NCI-H526 treated with DMSO at 0.1 percent for 48 hours (cell line): ENCODE results near the gene PDE4C.

ENCODE experiments used
- DNase-seq: peaks from one replicate; lab custom pipeline; 2025; lab: John Stamatoyannopoulos, UW

PDE4C gene

DNA sequence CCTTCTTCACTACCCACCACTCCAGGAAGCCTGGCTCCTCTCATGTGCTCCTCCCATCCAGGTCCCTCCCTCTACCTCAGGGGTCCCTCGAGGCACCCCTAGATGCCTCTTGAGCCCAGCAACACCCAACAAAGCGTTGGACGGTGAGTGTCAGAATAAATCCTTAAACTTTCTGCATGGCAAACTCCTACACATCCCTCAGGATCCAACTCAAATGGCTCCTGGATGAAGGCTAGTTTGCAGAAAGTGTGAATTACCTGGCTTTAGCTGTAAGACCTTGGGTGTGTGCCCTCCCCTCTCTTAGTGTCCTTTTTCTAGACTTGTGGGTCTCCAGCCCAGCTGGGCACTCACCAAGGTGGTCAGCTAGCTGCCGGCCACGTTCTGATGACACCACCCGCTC is 27.9 kb downstream of the PDE4C start:
- DNase-seq: no peak

DNA sequence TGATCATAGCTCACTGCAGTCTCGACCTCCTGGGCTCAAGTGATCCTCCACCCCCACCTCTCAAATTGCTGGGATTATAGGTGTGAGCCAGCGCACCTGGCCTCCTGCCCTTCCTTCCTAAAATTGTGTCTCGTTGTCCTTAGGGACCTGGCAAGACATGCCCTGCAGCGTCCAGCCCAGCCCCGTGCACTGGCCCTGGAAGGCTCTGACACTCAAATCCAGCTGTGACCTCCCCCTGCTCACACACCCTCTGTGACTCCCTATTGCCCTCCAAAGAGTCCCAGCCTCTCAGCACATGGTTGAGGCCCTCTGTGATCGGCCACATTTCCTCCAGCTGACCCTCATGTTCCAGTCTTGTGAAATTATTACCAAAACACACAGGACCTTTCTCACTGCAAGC is 28.3 kb downstream of the PDE4C start:
- DNase-seq: no peak

DNA sequence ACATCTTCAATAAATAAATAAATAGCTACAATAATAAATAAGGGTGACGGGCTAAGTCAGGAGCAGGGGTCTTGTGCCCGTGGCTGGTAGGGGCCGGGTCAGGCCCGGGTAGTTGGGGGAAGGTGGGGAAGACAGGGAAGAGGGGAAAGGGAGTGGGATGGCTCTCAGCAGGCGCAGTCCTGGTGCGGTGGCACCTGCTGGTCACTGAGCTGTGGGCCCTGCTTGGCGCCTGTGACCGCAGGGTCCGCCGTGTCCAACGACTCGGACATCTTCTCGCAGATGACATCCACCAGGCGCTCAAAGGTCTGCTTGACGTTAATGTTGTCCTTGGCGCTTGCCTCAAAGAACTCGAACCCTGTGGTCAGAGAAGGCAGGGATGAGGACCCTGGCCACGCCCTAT is 28.9 kb downstream of the PDE4C start:
- no peak for DNase-seq

DNA sequence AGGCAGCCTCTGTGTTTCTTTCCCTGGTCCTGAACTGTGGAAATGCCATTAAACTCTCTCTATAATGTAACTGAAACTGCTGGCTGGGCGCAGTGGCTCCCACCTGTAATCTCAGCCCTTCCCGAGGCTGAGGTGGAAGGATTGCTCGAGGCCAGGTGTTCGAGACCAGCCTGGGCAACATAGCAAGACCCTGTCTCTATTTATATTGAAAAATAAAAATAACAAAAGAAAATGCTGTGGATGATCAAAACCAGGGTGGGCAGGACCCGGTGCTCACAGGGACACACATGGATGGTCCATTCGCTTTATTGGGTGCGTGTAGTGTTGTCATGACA is 29.8 kb downstream of the PDE4C start:
- no peak for DNase-seq

DNA sequence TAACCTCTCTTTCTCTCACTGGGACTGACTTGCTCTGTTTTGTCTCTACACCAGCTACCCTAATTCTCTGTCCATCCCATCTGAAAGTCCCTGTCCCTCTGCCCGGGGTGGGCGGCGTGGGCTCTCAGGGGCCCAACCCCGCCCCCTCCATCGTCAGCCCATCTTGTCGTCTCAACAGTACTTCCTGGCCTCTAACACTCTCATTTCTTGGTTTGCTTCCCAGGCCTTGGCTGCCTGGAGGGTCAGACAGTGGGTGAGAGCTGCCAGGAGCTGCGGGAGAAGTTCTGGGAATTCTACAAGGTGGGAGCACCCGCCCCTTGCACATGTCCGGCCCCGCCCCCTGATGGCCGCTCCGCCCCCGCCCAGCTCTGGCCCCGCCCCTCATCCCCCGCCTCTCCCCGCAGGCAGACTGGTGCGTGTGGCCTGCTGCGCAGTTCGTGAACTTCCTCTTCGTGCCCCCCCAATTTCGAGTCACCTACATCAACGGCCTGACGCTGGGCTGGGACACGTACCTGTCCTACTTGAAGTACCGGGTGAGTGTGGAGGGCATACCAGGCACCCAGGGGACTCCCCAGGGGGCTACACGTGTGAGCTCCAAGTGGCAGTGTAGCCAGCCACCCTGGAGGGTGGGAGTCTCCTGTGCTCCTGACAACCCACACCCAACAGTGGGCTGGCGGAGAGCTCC is 31.5 kb downstream of the PDE4C start:
- DNase-seq: no peak

- DNase-seq: no peak
Observed at GRCh38 chr19:18194181-18194530, 32.1 kb downstream of the PDE4C start.

GRCh38 chr19:18193388-18194180 is 32.7 kb downstream of the PDE4C start:
- no peak for DNase-seq

DNA sequence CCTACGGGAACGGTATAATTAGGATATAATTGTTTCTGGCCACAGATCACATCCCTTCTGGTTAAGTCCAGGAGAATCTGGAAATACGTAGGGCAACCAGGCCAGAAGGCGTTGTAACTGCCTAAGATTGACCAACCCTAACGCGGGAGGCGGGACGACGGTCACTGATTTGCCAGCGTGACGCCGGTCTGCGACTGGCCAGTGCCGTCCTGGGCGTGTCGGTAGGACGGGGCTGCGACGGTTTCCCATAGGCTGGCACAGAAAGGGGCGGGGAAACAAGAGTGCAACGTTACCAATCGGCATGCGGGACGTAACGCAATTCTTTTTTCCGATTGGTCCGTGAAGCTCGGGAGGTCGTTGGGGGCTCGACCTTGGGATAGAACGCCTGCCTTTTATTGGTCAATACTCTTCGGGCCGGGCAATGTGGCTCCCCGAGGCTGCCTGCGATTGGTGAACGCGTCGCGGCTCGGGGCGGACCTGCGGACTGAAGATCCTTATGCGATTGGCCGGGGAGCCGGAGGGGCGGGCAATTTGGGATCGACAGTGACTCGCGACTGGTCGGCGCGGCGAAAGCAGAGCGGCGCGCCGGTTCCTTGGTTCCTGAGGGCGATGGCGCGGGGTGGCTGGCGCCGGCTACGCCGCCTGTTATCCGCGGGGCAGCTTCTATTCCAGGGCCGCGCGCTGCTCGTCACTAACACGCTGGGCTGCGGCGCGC is 33.4 kb downstream of the PDE4C start, which contains the start of gene MPV17L2:
Gene MPV17L2 (plus strand): TSS at position 546 of the 715 bp plus-strand sequence. CDS start 64 bp downstream, at position 610.
- peak; percentile 98 for DNase-seq

- no peak for DNase-seq
Observed at GRCh38 chr19:18191640-18192062, 34.6 kb downstream of the PDE4C start.

- no peak for DNase-seq
Observed at GRCh38 chr19:18190278-18190677, 36.0 kb downstream of the PDE4C start.

- no peak for DNase-seq
Observed at GRCh38 chr19:18185538-18185937, 40.7 kb downstream of the PDE4C start.

DNA sequence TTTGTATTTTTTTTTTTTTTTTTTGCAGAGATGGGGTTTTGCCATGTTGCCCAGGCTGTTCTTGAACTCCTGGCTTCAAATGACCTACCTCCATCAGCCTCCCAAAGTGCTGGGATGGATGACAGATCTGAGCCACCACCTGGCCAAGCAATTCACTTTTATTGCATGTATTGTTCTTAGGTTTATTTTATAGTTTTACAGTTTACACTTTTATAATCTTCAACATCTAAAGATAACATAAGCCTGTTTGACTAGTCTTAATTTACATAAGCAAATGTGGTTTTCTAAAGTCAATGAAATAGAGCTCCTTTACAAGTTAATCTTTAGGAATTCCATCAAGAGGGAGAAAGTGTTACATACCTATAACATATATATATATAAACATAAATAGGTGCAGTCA is 42.7 kb downstream of the PDE4C start:
- peak; percentile 20 for DNase-seq

DNA sequence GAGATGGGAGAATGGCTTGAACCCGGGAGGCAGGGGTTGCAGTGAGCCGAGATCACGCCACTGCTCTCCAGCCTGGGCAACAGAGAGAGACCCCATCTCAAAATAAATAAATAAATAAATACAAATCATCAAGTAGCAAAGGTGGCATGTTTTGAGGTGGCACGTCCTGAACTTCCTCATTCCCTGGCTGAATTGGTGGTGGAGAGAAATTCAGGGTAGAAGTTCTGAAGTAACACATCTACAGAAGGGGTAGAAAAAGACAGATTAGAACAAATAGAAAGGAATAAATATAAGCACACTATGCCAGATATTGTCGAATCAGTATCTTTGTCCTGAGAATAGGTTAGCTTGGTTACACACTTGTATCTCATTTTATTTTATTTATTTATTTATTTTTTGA is 46.3 kb downstream of the PDE4C start:
- no peak for DNase-seq

DNA sequence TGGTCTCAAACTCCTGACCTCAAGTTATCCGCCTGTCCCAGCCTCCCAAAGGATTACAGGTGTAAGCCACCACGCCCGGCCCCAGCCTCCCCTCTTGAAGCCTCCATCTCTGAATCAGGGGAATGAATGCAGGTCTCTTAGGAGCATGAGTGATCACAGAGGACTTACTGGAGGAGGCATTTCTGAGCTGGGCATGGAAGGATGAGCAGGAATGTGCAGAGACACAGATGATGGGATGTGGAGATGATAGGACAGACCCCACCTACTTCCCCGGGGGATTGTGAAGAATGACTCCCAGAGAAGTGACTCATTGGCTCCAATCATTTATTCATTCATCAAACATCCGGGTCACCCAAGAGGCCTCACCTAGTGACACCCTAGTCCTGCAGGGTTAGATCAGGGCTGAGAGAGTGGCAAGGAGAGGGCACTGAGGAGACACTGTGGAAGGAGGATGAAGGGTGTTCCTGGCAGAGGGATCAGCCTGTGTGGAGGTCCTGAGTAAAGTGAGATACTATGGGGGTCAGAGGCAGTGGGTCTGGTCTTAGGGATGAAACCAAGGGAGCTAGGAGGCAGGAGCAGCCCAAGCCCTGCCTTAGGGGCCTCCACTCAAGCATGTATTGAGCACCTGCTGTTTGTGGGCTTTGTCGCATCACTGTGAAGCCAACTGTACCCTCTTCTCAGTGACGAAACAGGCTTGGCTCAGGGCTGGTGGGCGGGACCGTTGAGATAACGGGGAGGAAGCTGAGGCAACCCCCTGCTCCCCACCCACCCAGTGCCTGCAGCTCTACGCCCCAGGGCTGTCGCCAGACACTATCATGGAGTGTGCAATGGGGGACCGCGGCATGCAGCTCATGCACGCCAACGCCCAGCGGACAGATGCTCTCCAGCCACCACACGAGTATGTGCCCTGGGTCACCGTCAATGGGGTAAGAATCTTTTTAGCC is 49.6 kb downstream of the PDE4C start:
- no peak for DNase-seq

GRCh38 chr19:18174983-18175382 is 51.3 kb downstream of the PDE4C start:
- DNase-seq: no peak
